Breast epithelium (tissue), 4 donors: ENCODE measurements around the gene CHST9. TPM values are rescaled to one million over a fixed set of nuclear protein-coding genes. Genes with fewer than 3 reads are reported as not detected.
"Not testable (repeated sequence)": the region's sequence is repeated elsewhere in the genome, so short reads cannot be mapped to it uniquely, and the experiment has no call there.

Experiments used
- DNase-seq, 2 donors: peaks; one replicate each; pipeline ENCODE4 v3.0.0-alpha.2; 2019; ENCODE audit warnings: low spot score in 2 of 2
- H3K27ac ChIP-seq, 2 donors: fragments of 200-600 bp; sonication (generic) in 1 of 2; one replicate each; pipeline ENCODE4 v1.5.1; 2016 to 2019; ENCODE audit warnings: mild to moderate bottlenecking in 1 of 2
- H3K27me3 ChIP-seq, 2 donors: fragments of 200-600 bp; sonication (generic) in 1 of 2; one replicate each; pipeline versions ENCODE4 v1.5.1 to v1.6.0; 2017 to 2019; ENCODE audit warnings: control low read depth in 1 of 2, mild to moderate bottlenecking in 1 of 2
- H3K36me3 ChIP-seq: fragments of 200-600 bp; one replicate; pipeline ENCODE4 v1.5.1; 2019
- H3K4me1 ChIP-seq, 2 donors: fragments of 200-600 bp; sonication (generic); one replicate each; pipeline ENCODE4 v1.5.1; 2016 to 2019; ENCODE audit warnings: control low read depth in 1 of 2
- H3K4me3 ChIP-seq, 3 donors: fragments of 200-600 bp; sonication (generic); 1 replicate in 2 of 3; 2 replicates in 1 of 3; pipeline ENCODE4 v1.5.1; 2016 to 2019; ENCODE audit warnings: mild to moderate bottlenecking in 3 of 3, moderate library complexity in 2 of 3
- H3K9me3 ChIP-seq, 2 donors: fragments of 200-600 bp; sonication (generic) in 1 of 2; one replicate each; pipeline ENCODE4 v1.5.1; 2016 to 2019; ENCODE audit warnings: control low read depth in 1 of 2
- CTCF ChIP-seq, 3 donors: fragments of 450-650 bp; IDR thresholded peaks; one replicate each; pipeline ENCODE4 v1.5.1; 2016 to 2017; ENCODE audit warnings: antibody characterized with exemption in 3 of 3, mild to moderate bottlenecking in 3 of 3, moderate library complexity in 3 of 3
- POLR2A ChIP-seq: fragments of 450-650 bp; IDR thresholded peaks from one replicate; pipeline ENCODE4 v1.6.1; 2016; ENCODE audit warnings: antibody characterized with exemption, mild to moderate bottlenecking, moderate library complexity
- POLR2AphosphoS5 ChIP-seq, 3 donors: sonication (generic); formaldehyde crosslinking; IDR thresholded peaks; one replicate each; pipeline ENCODE4 v1.6.1; 2017; ENCODE audit warnings: antibody characterized with exemption in 3 of 3
- intact Hi-C: fragments of 100-400 bp; cut with DNase I; formaldehyde crosslinking; loops from one replicate; pipeline ENCODE4 v1.15.1; 2023; ENCODE audit warnings: low total_unique reads
- total RNA-seq, 3 donors: library from RNA; depleted of rRNA; stranded (reverse); fragments of >200 nt; gene quantifications; one replicate each; pipeline ENCODE4 v1.1.0, GENCODE V29; 2016

Gene CHST9
- total RNA-seq, 3 donors from 2014 or later, result 1.6 to 8.5 TPM; not detected in 1

- no peak for DNase-seq
- intact Hi-C loops, result no loop called here
- Histone ChIP-seq H3K36me3 (no peaks in the 10 kb centered on the region), H3K9me3 (no peaks in the 10 kb centered on the region), H3K4me3 (no peak overlapping the region), H3K27me3 (no peaks in the 10 kb centered on the region), H3K4me1 (no peaks in the 10 kb centered on the region), H3K27ac (no peak overlapping the region)
- TF ChIP-seq CTCF (IDR thresholded peaks at IDR 0.05) (no peak), POLR2A (no peak), POLR2AphosphoS5 (IDR thresholded peaks at IDR 0.05) (no peak)
These were observed 206.2 kb downstream of the CHST9 start for GRCh38 chr18:26978812-26979341.

- Histone ChIP-seq H3K4me3 (no peak overlapping the region), H3K4me1 (no peaks in the 10 kb centered on the region), H3K27ac (no peak overlapping the region), H3K9me3 (no peaks in the 10 kb centered on the region), H3K36me3 (no peaks in the 10 kb centered on the region), H3K27me3 (no peaks in the 10 kb centered on the region)
- DNase-seq, result no peak
- intact Hi-C loops, result no loop called here
- TF ChIP-seq CTCF (IDR thresholded peaks at IDR 0.05) (no peak), POLR2AphosphoS5 (IDR thresholded peaks at IDR 0.05) (no peak), POLR2A (no peak)
These were observed 207.3 kb downstream of the CHST9 start for GRCh38 chr18:26977781-26978180.

- no peaks in the 10 kb centered on the region for H3K36me3 ChIP-seq
- no peak overlapping the region for H3K4me3 ChIP-seq
- H3K27me3 ChIP-seq, result no peaks in the 10 kb centered on the region
- no peaks in the 10 kb centered on the region for H3K9me3 ChIP-seq
- no peak for TF ChIP-seq POLR2A
- TF ChIP-seq POLR2AphosphoS5 (IDR thresholded peaks at IDR 0.05), result no peak
- TF ChIP-seq CTCF (IDR thresholded peaks at IDR 0.05), result no peak
- H3K27ac ChIP-seq, result no peak overlapping the region
- no peaks in the 10 kb centered on the region for H3K4me1 ChIP-seq
- no peak for DNase-seq
- intact Hi-C loops, result no loop called here
These were observed 208.9 kb downstream of the CHST9 start for GRCh38 chr18:26976206-26976605.

GRCh38 chr18:26972549-26972948 lies 212.6 kb downstream of the CHST9 start:
- H3K4me1 ChIP-seq, H3K27me3 ChIP-seq, H3K4me3 ChIP-seq, H3K36me3 ChIP-seq, DNase-seq, intact Hi-C loops, H3K9me3 ChIP-seq, H3K27ac ChIP-seq: not testable (repeated sequence)

GRCh38 chr18:26971409-26971808 lies 213.7 kb downstream of the CHST9 start:
- no peaks in the 10 kb centered on the region for H3K9me3 ChIP-seq
- no peaks in the 10 kb centered on the region for H3K27me3 ChIP-seq
- no peak overlapping the region for H3K27ac ChIP-seq
- H3K36me3 ChIP-seq, result no peaks in the 10 kb centered on the region
- no peak overlapping the region for H3K4me3 ChIP-seq
- no peaks in the 10 kb centered on the region for H3K4me1 ChIP-seq
- no peak for DNase-seq
- intact Hi-C loops, result no loop called here
- TF ChIP-seq POLR2AphosphoS5 (IDR thresholded peaks at IDR 0.05), result no peak
- no peak for TF ChIP-seq CTCF (IDR thresholded peaks at IDR 0.05)
- TF ChIP-seq POLR2A, result no peak

- H3K36me3 ChIP-seq, result no peaks in the 10 kb centered on the region
These were observed 214.5 kb downstream of the CHST9 start for GRCh38 chr18:26970637-26971036.

More at GRCh38 chr18:26970637-26971036, 214.5 kb downstream of the CHST9 start:
- Histone ChIP-seq H3K9me3 (no peaks in the 10 kb centered on the region), H3K27me3 (no peaks in the 10 kb centered on the region), H3K27ac (no peak overlapping the region), H3K4me3 (no peak overlapping the region), H3K4me1 (no peaks in the 10 kb centered on the region)
- intact Hi-C loops, result no loop called here
- no peak for DNase-seq
- TF ChIP-seq CTCF (IDR thresholded peaks at IDR 0.05) (no peak), POLR2A (no peak), POLR2AphosphoS5 (IDR thresholded peaks at IDR 0.05) (no peak)
